Effector CD8-positive, alpha-beta T cell (primary cell): ENCODE data around the gene RAD51C.
"Not testable (repeated sequence)": the region's sequence is repeated elsewhere in the genome, so short reads cannot be mapped to it uniquely, and the experiment has no call there.

Experiments used
- DNase-seq: peaks from one replicate; lab custom pipeline; 2025; lab: John Stamatoyannopoulos, UW

The RAD51C gene

DNA sequence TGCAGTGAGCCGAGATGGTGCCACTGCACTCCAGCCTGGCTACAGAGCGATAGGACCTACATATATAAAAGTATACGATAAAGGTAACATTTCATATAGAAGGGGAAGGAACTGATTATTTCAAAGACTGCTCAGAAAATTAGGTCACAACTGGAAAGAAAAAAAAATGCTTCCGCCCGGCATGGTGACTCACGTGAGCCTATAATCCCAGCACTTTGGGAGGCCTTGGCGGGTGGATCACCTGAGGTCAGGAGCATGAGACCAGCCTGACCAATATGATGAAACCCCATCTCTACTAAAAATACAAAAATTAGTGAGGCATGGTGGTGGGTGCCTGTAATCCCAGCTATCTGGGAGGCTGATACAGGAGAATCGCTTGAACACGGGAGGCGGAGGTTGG is 8.4 kb upstream of the RAD51C start:
- no peak for DNase-seq

DNA sequence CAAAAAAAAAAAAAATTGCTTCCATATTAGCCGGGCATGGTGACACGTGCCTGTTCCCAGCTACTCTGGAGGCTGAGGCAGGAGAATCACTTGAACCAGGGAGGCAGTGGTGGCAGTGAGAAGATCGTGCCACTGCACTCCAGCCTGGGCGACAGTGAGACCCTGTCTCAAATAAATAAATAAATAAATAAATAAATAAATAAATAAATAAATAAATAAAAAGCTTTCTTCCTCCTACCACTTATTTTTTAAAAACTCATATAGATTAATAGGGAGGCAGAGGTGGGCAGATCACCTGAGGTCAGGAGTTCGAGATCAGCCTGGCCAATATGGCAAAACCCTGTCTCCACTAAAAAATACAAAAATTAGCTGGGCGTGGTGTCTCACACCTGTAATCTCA is 7.9 kb upstream of the RAD51C start:
- not testable (repeated sequence) for DNase-seq

- DNase-seq, result no peak
Observed at GRCh38 chr17:58686980-58687379, 5.4 kb upstream of the RAD51C start.

DNA sequence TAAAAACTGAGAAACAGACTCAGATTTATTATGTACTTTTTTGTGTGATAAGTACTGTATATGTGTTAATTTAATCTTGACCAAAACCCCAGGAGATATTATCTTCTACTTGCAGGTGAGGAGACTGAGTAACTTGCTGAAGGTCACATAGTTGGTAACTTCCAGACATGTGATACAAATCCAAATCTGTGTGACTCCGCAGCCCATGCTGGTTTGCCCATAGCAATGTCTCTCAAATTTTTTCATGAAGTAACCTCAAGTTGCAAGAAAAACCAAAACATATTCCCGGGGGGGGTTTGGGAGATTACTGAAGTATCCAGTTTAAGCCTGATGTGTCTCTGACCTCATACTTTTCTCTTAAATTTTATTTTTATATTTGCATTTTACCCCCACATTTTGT is 3.9 kb upstream of the RAD51C start:
- no peak for DNase-seq

DNA sequence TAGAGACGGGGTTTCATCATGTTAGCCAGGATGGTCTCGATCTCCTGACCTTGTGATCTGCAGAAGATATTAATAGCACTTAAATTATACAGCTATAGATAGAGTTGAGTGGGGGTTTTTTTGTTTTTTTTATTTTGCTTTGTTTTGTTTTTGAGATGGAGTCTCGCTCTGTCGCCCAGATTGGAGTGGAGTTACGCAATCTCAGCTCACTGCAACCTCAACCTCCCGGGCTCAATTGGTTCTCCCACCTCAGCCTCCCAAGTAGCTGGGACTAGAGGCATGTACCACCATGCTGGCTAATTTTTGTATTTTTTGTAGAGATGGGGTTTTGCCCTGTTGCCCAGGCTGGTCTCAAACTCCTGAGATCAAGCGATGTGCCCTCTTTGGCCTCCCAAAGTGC is 2.4 kb upstream of the RAD51C start:
- DNase-seq, result not testable (repeated sequence)

DNA sequence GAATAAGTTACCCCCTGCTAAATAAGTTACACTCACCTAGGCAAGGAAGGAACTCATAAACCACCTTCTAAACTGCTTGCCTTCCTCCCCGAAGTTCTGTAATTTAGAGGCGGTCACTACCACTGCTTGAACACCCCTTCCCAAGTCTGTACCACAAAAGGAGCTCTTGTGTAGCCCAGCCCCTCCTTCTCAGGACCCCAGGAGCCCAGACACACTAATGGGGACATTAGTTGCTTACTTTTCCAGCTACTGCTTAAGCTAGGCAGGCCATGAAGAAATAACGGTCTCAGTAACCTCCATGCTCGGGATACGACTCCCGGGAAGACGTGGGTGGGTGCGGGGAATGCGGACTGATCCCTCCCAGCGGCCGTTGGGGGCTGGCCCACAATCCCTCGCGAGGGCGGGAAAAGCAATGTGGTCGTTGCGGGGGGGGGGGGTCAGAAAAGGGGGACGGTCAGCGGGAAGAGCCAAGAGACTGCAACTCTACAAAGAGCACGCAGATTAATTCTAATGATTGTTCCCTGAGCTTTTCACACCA is 632 bp upstream of the RAD51C start, which contains the start of gene TEX14:
TEX14 (minus strand) TSS at position 345 of the 538 bp plus-strand sequence. CDS start 40,044 bp downstream, outside the sequence.
- no peak for DNase-seq

- no peak for DNase-seq
Observed at GRCh38 chr17:58693208-58693607, 806 bp downstream of the RAD51C start.

DNA sequence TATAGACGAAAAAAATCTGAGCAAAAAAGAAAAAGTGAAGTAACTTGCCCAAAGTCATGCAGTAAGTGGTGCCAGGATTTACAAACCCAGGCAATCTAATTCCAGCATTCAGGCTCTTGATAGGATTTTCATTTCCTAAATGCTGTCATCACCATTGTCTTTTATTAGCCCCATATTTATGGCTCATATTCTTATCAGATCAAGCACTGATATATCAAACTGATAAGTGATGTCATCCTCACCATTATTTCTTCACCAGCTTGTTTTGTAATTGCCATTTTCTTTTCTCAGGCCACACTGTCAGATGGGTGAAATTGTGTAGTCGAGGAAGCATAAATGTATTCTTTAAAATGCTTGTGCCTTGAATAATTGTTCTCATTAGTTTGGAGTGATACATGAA is 1.3 kb downstream of the RAD51C start:
- no peak for DNase-seq

DNA sequence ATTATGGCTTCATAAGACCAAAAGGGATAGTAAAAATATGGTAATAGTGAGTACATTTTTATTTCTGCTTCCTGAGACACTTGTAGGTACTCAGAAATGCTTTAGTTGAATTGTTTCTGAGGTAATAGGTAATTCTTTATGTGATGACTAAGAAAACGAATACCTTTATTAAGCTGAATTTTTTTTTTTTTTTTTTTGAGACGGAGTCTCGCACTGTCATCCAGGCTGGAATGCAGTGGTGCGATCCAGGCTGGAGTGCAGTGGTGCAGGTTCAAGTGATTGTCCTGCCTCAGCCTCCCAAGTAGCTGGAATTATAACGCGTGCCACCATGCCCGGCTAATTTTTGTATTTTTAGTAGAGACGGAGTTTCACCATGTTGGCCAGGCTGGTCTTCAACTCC is 1.9 kb downstream of the RAD51C start:
- DNase-seq, result no peak

DNA sequence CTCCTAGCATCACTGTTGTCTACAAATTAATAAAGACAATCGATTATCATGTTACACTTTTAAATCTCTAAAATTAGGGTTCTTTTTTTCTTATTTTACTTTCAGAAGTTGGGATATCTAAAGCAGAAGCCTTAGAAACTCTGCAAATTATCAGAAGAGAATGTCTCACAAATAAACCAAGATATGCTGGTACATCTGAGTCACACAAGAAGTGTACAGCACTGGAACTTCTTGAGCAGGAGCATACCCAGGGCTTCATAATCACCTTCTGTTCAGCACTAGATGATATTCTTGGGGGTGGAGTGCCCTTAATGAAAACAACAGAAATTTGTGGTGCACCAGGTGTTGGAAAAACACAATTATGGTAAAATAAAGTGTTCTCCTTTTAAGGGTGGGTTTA is 2.4 kb downstream of the RAD51C start:
- no peak for DNase-seq

- no peak for DNase-seq
Observed at GRCh38 chr17:58699771-58700170, 7.4 kb downstream of the RAD51C start.

DNA sequence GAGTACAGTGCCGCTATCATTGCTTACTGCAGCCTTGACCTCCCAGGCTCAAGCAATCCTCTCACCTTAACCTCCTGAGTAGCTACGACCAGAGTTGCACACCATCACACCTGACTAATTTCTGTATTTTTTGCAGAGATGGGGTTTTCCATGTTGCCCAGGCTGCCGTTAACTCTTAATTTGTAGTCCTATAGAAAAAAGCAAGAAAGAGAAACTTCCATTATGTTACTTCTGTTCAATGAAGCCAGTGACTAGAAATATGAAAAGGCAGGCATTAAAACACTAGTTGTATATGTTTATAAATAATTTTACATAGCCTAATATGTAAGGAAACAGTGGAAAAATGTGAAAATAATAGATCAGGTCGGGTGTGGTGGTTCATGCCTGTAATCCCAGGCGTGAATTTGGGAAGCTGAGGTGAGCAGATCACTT is 9.7 kb downstream of the RAD51C start:
- DNase-seq, result no peak

GRCh38 chr17:58702708-58703107 is 10.3 kb downstream of the RAD51C start:
- DNase-seq, result no peak

GRCh38 chr17:58703137-58703915 is 10.9 kb downstream of the RAD51C start:
- DNase-seq, result no peak

GRCh38 chr17:58703916-58704286 is 11.5 kb downstream of the RAD51C start:
- no peak for DNase-seq

- DNase-seq, result no peak
Observed at GRCh38 chr17:58706351-58707140, 14.1 kb downstream of the RAD51C start.

GRCh38 chr17:58710948-58711552 is 18.6 kb downstream of the RAD51C start:
- peak; percentile 2 for DNase-seq

- DNase-seq, result no peak
Observed at GRCh38 chr17:58722274-58722673, 29.9 kb downstream of the RAD51C start.

- DNase-seq, result no peak
Observed at GRCh38 chr17:58722696-58723095, 30.3 kb downstream of the RAD51C start.

GRCh38 chr17:58728798-58729197 is 36.4 kb downstream of the RAD51C start:
- DNase-seq, result no peak

DNA sequence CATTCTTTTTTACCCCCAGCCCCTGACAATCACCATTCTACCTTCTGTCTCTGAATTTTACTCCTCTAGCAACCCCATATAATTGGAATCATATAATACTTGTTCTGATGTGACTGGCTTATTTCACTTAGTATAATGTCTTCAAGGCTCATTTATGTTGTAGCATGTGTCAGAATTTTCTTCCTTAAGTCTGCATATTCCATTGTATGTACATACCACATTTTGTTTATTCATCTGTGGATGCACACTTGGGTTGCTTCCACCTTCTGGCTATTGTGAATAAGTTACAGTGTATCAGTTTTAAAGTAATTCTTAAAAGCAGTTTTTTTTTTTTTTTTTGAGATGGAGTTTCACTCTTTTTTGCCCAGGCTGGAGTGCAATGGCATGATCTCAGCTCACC is 38.5 kb downstream of the RAD51C start:
- DNase-seq, result no peak

- DNase-seq, result no peak
Observed at GRCh38 chr17:58734040-58734439, 41.6 kb downstream of the RAD51C start.

DNA sequence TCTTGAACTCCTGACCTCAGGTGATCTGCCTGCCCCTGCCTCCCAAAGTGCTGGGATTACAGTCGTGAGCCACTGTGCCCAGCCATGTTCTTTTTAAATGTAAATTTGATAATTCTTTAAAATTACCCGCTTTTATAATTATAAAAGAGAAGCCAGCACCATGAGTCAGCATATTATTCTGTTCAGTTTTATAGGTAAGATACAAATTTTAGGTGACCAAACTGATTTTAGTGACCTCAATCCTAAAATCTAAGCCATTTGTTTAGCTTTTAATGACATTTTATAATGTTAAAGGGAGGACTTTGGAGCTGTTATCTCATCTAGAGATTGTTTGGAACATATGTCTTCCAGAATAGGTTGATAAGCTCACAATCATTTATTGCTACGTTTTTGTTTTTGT is 42.4 kb downstream of the RAD51C start:
- DNase-seq, result no peak
